NCI-H82 (cell line): Measurements from ENCODE around the gene VAMP5.

ENCODE experiments used
- DNase-seq: peaks from one replicate; lab custom pipeline; 2025; lab: John Stamatoyannopoulos, UW

The VAMP5 gene

GRCh38 chr2:85635636-85636035 lies 51.4 kb downstream of the VAMP5 start:
- no peak for DNase-seq

- no peak for DNase-seq
These were observed 58.5 kb downstream of the VAMP5 start for GRCh38 chr2:85642725-85643124.
